A673 (cell line): ENCODE data around the gene QRFP. TPM values are rescaled to one million over a fixed set of nuclear protein-coding genes. Genes with fewer than 3 reads are reported as not detected.

Source experiments
- BruUV-seq: library from RNA; stranded (reverse); fragments of 400-500 nt; replicated peaks from 2 replicates; lab custom pipeline; 2021; lab: Mats Ljungman, UMichigan
- CTCF ChIA-PET: fragments of 300-600 bp; sonication (Branson Sonifier 250); formaldehyde crosslinking; loops from one replicate; lab custom pipeline; 2022; ENCODE audit warnings: antibody characterized with exemption; lab: Charles Lee
- POLR2A ChIA-PET: fragments of 300-600 bp; sonication (Branson Sonifier 250); formaldehyde crosslinking; loops from one replicate; lab custom pipeline; 2022; ENCODE audit warnings: antibody characterized with exemption; ENCODE audit not compliant: low non-redundant PET; lab: Charles Lee
- DNase-seq: peaks from one replicate; pipeline ENCODE4 v3.0.0-alpha.2; 2015; ENCODE audit warnings: low spot score
- H3K27ac ChIP-seq: fragments of 200-600 bp; sonication (generic); 2 replicates; pipeline ENCODE4 v1.5.1; 2016; ENCODE audit warnings: mixed run types, low read depth, mild to moderate bottlenecking, mixed read lengths, antibody characterized with exemption, low read length; ENCODE audit not compliant: poor library complexity, severe bottlenecking
- H3K27me3 ChIP-seq: fragments of 200-600 bp; sonication (generic); replicated peaks from 2 replicates; pipeline ENCODE4 v1.6.1; 2017; ENCODE audit warnings: mixed run types, low read depth, mild to moderate bottlenecking, mixed read lengths, antibody characterized with exemption, low read length; ENCODE audit not compliant: insufficient read depth, poor library complexity
- H3K36me3 ChIP-seq: fragments of 200-600 bp; sonication (generic); 2 replicates; pipeline ENCODE4 v1.6.1; 2016; ENCODE audit warnings: mixed run types, mild to moderate bottlenecking, mixed read lengths, antibody characterized with exemption, low read length; ENCODE audit not compliant: insufficient read depth, poor library complexity, severe bottlenecking
- H3K4me1 ChIP-seq: fragments of 200-600 bp; sonication (generic); 2 replicates; pipeline ENCODE4 v1.6.1; 2017; ENCODE audit warnings: mixed run types, mild to moderate bottlenecking, mixed read lengths, antibody characterized with exemption, low read length; ENCODE audit not compliant: insufficient read depth, poor library complexity, severe bottlenecking
- H3K4me3 ChIP-seq: fragments of 200-600 bp; sonication (generic); 2 replicates; pipeline ENCODE4 v1.5.1; 2016; ENCODE audit warnings: low read depth, mixed run types, mild to moderate bottlenecking, mixed read lengths, low read length; ENCODE audit not compliant: poor library complexity, severe bottlenecking
- H3K9me3 ChIP-seq: fragments of 200-600 bp; sonication (generic); 2 replicates; pipeline ENCODE4 v1.6.1; 2016; ENCODE audit warnings: mixed run types, low read depth, mild to moderate bottlenecking, mixed read lengths, antibody characterized with exemption, low read length; ENCODE audit not compliant: poor library complexity, severe bottlenecking
- CTCF ChIP-seq: fragments of 300-800, 200-600 bp; sonication (generic); conservative IDR thresholded peaks from 2 replicates; pipeline ENCODE4 v1.5.1; 2017; ENCODE audit warnings: low read depth, mild to moderate bottlenecking, antibody characterized with exemption, low read length, moderate library complexity, mixed read lengths
- EZH2 ChIP-seq: fragments of 200-600 bp; sonication (generic); IDR thresholded peaks from 2 replicates; pipeline ENCODE4 v1.6.1; 2017; ENCODE audit warnings: borderline replicate concordance, low read depth, mild to moderate bottlenecking, mixed read lengths, antibody characterized with exemption, low read length; ENCODE audit not compliant: poor library complexity, severe bottlenecking
- intact Hi-C: fragments of 100-400 bp; cut with micrococcal nuclease; formaldehyde crosslinking; loops from one replicate; pipeline ENCODE4 v1.10.0; 2022; ENCODE audit not compliant: unreplicated experiment
- total RNA-seq: library from RNA; stranded (reverse); gene quantifications from 2 replicates; pipeline ENCODE4 v1.2.3, GENCODE V29; 2021

Gene QRFP
- total RNA-seq, 1 experiment from 2014 or later, result not detected

GRCh38 chr9:130893341-130894101, 3.1 kb downstream of the QRFP start:
- TF ChIP-seq EZH2, result no peak
- no peak for TF ChIP-seq CTCF
- DNase-seq, result no peak
- Histone ChIP-seq H3K4me3 (no peak overlapping the region), H3K4me1 (no peaks in the 10 kb centered on the region), H3K27ac (no peak overlapping the region), H3K36me3 (peaks cover 16% of the 10 kb centered on the region), H3K9me3 (no peaks in the 10 kb centered on the region), H3K27me3 (no peaks in the 10 kb centered on the region)
- no TSS peak for BruUV-seq
- CTCF ChIA-PET, result no interaction called here
- POLR2A ChIA-PET, result no interaction called here
- intact Hi-C loops, result no loop called here

GRCh38 chr9:130892477-130893304, 3.9 kb downstream of the QRFP start:
- no TSS peak for BruUV-seq
- Histone ChIP-seq H3K9me3 (no peaks in the 10 kb centered on the region), H3K4me1 (no peaks in the 10 kb centered on the region), H3K27ac (no peak overlapping the region), H3K4me3 (no peak overlapping the region), H3K36me3 (peaks cover 24% of the 10 kb centered on the region), H3K27me3 (no peaks in the 10 kb centered on the region)
- ChIA-PET POLR2A (no interaction called here), CTCF (no interaction called here)
- intact Hi-C loops, result no loop called here
- TF ChIP-seq EZH2 (no peak), CTCF (no peak)
- no peak for DNase-seq

GRCh38 chr9:130891688-130892476, 4.7 kb downstream of the QRFP start:
- Histone ChIP-seq H3K4me1 (no peaks in the 10 kb centered on the region), H3K27me3 (no peaks in the 10 kb centered on the region), H3K27ac (no peak overlapping the region), H3K36me3 (peaks cover 33% of the 10 kb centered on the region), H3K4me3 (no peak overlapping the region), H3K9me3 (no peaks in the 10 kb centered on the region)
- POLR2A ChIA-PET, result no interaction called here
- DNase-seq, result no peak
- intact Hi-C loops, result no loop called here
- no peak for TF ChIP-seq EZH2
- TF ChIP-seq CTCF, result no peak
- CTCF ChIA-PET, result no interaction called here
- no TSS peak for BruUV-seq
